ENCODE measurements around the gene CTTNBP2.

The CTTNBP2 gene

GRCh38 chr7:117896339-117896738 lies 23.1 kb upstream of the CTTNBP2 start:
- DNase-seq (ENCODE audit: insufficient read length, low spot score) (no peak), FAIRE-seq (no peak)
- TF ChIP-seq POLR2A (IDR thresholded peaks at IDR 0.05; ENCODE audit: low read depth, low read length) (no peak), POLR2AphosphoS5 (IDR thresholded peaks at IDR 0.05; ENCODE audit: low read depth, low read length) (no peak), PAX5 (IDR thresholded peaks at IDR 0.05; ENCODE audit: insufficient read depth, low read length, severe bottlenecking) (no peak), TAF1 (IDR thresholded peaks at IDR 0.05; ENCODE audit: low read depth, low read length) (no peak), POU2F2 (IDR thresholded peaks at IDR 0.05; ENCODE audit: low read depth, low read length) (no peak), SPI1 (IDR thresholded peaks at IDR 0.05; ENCODE audit: low read depth, low read length) (no peak)

- DNase-seq (ENCODE audit: insufficient read length, low spot score), result no peak
- TF ChIP-seq POLR2A (IDR thresholded peaks at IDR 0.05; ENCODE audit: low read depth, low read length), result no peak
- TF ChIP-seq PAX5 (IDR thresholded peaks at IDR 0.05; ENCODE audit: insufficient read depth, low read length, severe bottlenecking), result no peak
- TF ChIP-seq SPI1 (IDR thresholded peaks at IDR 0.05; ENCODE audit: low read depth, low read length), result no peak
- TF ChIP-seq POLR2AphosphoS5 (IDR thresholded peaks at IDR 0.05; ENCODE audit: low read depth, low read length), result no peak
- TF ChIP-seq POU2F2 (IDR thresholded peaks at IDR 0.05; ENCODE audit: low read depth, low read length), result no peak
- no peak for TF ChIP-seq TAF1 (IDR thresholded peaks at IDR 0.05; ENCODE audit: low read depth, low read length)
- no peak for FAIRE-seq
These were observed 22.0 kb upstream of the CTTNBP2 start for GRCh38 chr7:117895276-117895675.

- TF ChIP-seq TAF1 (IDR thresholded peaks at IDR 0.05; ENCODE audit: low read depth, low read length) (no peak), POLR2AphosphoS5 (IDR thresholded peaks at IDR 0.05; ENCODE audit: low read depth, low read length) (no peak), POLR2A (IDR thresholded peaks at IDR 0.05; ENCODE audit: low read depth, low read length) (no peak), SPI1 (IDR thresholded peaks at IDR 0.05; ENCODE audit: low read depth, low read length) (no peak), PAX5 (IDR thresholded peaks at IDR 0.05; ENCODE audit: insufficient read depth, low read length, severe bottlenecking) (no peak)
- DNase-seq (ENCODE audit: insufficient read length, low spot score) (no peak), FAIRE-seq (no peak)
These were observed 20.8 kb upstream of the CTTNBP2 start for GRCh38 chr7:117894037-117894436.

DNA sequence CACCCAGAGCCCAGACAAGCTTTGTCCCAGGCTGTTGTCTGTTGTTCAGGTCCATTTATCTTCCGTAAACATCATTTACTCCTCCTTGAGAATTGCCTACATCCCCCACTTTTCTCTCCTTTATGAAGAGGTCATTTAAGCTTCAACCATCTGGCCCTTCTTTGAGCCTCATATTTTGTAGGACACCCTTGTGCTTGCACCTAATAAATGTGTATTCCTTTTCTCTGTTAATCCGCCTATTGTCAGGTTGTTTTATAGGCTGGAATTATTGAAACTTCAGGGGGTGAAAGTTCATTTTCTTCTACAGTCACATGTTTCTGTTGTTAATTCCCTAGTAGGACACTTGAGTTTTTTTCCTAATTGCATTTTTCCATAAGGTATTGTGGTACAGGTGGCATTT lies 19.6 kb upstream of the CTTNBP2 start:
- no peak for DNase-seq (ENCODE audit: insufficient read length, low spot score)
- TF ChIP-seq TAF1 (IDR thresholded peaks at IDR 0.05; ENCODE audit: low read depth, low read length), result no peak
- FAIRE-seq, result no peak

DNA sequence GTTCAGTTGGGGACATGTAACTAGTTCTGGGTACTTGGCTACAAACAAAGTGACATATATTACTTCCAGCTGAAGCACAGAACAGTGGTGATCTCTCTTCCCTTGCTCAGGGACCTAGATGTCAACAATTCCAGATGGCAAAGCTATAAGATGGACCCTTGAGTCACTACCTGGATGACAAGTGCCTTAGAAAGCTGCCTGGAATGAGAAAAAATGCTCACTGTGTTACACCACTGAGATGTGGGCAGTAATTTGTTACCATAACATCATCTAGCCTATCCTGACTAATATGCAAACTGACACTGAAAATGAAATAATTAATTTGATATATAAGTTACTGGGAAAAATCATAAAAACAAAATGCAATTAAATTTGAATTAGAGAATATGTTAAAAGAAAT lies 16.4 kb upstream of the CTTNBP2 start:
- no peak for TF ChIP-seq TAF1 (IDR thresholded peaks at IDR 0.05; ENCODE audit: low read depth, low read length)
- TF ChIP-seq POLR2AphosphoS5 (IDR thresholded peaks at IDR 0.05; ENCODE audit: low read depth, low read length), result no peak
- no peak for TF ChIP-seq SPI1 (IDR thresholded peaks at IDR 0.05; ENCODE audit: low read depth, low read length)
- no peak for TF ChIP-seq POU2F2 (IDR thresholded peaks at IDR 0.05; ENCODE audit: low read depth, low read length)
- no peak for TF ChIP-seq POLR2A (IDR thresholded peaks at IDR 0.05; ENCODE audit: low read depth, low read length)
- TF ChIP-seq PAX5 (IDR thresholded peaks at IDR 0.05; ENCODE audit: insufficient read depth, low read length, severe bottlenecking), result no peak
- FAIRE-seq (no peak), DNase-seq (ENCODE audit: insufficient read length, low spot score) (no peak)

GRCh38 chr7:117888627-117889026 lies 15.4 kb upstream of the CTTNBP2 start:
- TF ChIP-seq SPI1 (IDR thresholded peaks at IDR 0.05; ENCODE audit: low read depth, low read length) (no peak), POLR2AphosphoS5 (IDR thresholded peaks at IDR 0.05; ENCODE audit: low read depth, low read length) (no peak), TAF1 (IDR thresholded peaks at IDR 0.05; ENCODE audit: low read depth, low read length) (no peak)
- FAIRE-seq (no peak), DNase-seq (ENCODE audit: insufficient read length, low spot score) (no peak)

DNA sequence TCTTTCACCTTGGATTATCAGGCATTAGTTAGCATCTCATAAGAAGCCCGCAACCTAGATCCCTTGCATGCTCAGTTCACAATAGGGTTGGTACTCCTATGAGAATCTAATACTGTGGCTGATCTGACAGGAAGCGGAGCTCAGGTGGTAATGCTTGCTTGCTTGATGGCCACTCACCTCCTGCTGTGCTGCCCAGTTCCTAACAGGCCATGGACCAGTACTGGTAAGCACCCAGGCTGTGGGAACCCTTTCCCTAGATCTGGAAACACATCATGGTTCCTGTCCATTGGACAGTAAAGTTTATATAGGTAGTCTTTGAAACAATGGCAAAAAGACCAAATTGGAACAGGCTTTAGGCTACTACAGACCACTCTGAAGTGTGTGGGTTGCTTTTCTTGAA lies 9.4 kb upstream of the CTTNBP2 start:
- no peak for TF ChIP-seq TAF1 (IDR thresholded peaks at IDR 0.05; ENCODE audit: low read depth, low read length)
- TF ChIP-seq POLR2A (IDR thresholded peaks at IDR 0.05; ENCODE audit: low read depth, low read length), result no peak
- no peak for TF ChIP-seq SPI1 (IDR thresholded peaks at IDR 0.05; ENCODE audit: low read depth, low read length)
- no peak for DNase-seq (ENCODE audit: insufficient read length, low spot score)
- no peak for FAIRE-seq

DNA sequence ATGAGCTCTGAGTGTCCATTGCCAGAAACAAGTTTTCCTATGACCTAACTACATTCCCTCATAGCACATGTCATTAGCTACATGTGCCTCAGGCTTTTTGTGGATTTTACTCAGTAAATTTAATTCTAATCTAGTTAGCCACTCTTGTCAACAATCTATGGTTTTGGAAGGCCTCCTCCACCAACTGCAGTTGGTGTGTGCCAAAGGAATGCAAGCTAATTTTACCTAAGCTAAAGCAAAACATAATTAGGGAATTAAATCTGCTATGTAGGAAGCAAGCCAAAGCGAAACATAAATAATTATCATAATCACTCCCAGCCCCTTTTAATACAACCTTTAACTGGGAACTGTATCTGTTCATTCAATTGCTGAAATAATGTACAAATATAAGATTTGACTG lies 3.5 kb upstream of the CTTNBP2 start:
- FAIRE-seq, result no peak
- DNase-seq (ENCODE audit: insufficient read length, low spot score), result no peak
- TF ChIP-seq POU2F2 (IDR thresholded peaks at IDR 0.05; ENCODE audit: low read depth, low read length), result no peak

DNA sequence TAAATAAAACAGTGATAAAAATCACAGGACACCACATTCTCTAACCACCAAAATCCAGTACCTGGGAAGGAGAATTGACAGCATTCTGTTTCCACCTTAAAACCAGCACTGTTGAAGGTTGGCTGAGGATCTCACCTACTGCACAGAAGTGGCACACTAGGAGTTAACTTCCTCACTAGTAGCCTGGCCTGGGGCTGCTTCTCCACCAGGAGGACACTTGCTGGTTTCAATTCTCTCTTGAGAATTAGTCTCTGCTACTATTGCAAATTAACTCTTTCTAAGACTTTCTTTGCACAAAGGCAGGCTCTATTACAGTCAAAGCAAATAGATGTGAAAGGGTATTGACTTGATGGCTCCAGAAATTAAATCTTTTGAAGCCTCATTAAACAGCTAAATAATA lies 2.3 kb upstream of the CTTNBP2 start:
- no peak for FAIRE-seq
- no peak for DNase-seq (ENCODE audit: insufficient read length, low spot score)
- no peak for TF ChIP-seq SPI1 (IDR thresholded peaks at IDR 0.05; ENCODE audit: low read depth, low read length)
- TF ChIP-seq POU2F2 (IDR thresholded peaks at IDR 0.05; ENCODE audit: low read depth, low read length), result no peak
- no peak for TF ChIP-seq TAF1 (IDR thresholded peaks at IDR 0.05; ENCODE audit: low read depth, low read length)
- TF ChIP-seq POLR2AphosphoS5 (IDR thresholded peaks at IDR 0.05; ENCODE audit: low read depth, low read length), result no peak
- no peak for TF ChIP-seq POLR2A (IDR thresholded peaks at IDR 0.05; ENCODE audit: low read depth, low read length)
- TF ChIP-seq PAX5 (IDR thresholded peaks at IDR 0.05; ENCODE audit: insufficient read depth, low read length, severe bottlenecking), result no peak

DNA sequence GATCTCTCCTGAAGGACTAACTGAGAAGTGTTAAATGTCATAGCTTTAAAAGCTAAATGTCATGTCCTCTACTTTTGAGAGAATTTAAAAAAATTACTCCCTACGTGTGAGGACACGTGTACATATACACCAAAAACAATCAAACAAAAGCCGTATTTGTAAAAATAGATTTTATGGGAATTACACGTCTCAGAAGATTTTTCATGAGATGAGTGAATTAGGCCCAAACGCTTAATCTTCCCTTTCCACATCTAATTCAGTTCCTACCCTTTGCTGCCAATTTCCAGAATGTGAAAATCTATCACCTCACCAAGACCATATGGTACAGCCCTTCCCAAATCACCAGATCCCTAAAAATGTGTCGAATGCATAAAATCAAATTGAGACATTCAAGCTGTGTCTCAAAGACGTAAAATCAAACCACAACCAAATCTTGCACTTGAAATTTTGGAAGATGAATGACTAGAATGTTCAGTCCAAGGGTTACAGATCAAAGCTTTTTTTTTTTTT lies 1.0 kb upstream of the CTTNBP2 start:
- DNase-seq (ENCODE audit: insufficient read length, low spot score), result no peak
- no peak for FAIRE-seq
- no peak for TF ChIP-seq POU2F2 (IDR thresholded peaks at IDR 0.05; ENCODE audit: low read depth, low read length)
- no peak for TF ChIP-seq TAF1 (IDR thresholded peaks at IDR 0.05; ENCODE audit: low read depth, low read length)
- no peak for TF ChIP-seq SPI1 (IDR thresholded peaks at IDR 0.05; ENCODE audit: low read depth, low read length)
- no peak for TF ChIP-seq PAX5 (IDR thresholded peaks at IDR 0.05; ENCODE audit: insufficient read depth, low read length, severe bottlenecking)
- no peak for TF ChIP-seq POLR2AphosphoS5 (IDR thresholded peaks at IDR 0.05; ENCODE audit: low read depth, low read length)
- no peak for TF ChIP-seq POLR2A (IDR thresholded peaks at IDR 0.05; ENCODE audit: low read depth, low read length)

All from GM12891 (cell line).